Measurements from ENCODE around the gene RSAD2. TPM values are rescaled to one million over a fixed set of nuclear protein-coding genes. Genes with fewer than 3 reads are reported as not detected.

RSAD2 gene
- total and polyA plus RNA-seq, 9 of the 15 experiments (the other 6 are each of a cell fraction or from before 2014, with no cell fraction given): 0.15 to 1.4 (median 0.28) TPM

DNA sequence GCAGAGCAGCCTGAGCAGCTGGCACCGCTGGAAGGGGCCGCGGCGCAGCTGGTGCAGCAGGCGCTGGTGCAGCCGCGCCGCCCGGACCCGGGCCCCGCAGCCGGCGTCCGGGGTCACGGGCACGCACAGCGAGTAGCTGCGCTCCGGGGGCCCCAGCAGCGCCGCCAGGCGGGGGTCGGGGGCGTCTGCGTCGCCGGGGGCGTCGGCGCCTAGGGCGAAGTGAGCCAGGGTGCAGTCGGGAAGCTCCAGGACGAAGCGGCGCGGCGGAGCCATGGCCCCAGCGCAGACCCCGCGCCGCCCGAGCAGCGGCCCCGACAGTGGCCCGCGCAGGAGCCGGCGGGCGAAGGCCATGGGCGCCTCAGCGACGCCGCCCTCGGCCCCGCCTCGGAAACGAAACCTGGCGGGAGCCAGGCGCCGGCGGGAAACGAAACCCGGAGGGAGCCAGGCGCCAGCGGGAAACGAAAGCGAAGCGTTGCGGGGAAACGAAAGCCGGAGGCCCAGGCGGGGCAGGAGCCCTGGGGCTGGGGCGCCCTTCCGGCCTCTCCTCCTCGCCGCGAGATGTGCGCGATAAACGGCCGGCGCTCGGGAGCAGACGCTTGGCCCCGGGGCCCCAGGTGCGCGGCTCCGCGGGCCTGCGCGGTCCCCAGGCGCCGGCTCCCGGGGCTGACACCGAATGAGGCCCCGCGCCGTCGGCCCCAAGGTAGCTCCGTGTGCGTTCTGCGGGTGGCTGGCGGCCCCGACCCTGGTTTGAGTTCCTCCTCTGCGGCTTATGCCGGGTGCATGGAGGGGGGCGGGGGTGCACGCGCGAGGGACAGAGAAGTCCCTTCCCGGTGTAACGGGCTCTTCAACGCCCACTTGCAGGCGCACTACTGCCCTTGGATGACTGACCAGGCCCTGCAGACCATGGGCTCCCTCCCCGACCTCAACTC lies 12.0 kb upstream of the RSAD2 start, which contains the start of gene CMPK2 (continued):
- TF ChIP-seq, protein P1, sequence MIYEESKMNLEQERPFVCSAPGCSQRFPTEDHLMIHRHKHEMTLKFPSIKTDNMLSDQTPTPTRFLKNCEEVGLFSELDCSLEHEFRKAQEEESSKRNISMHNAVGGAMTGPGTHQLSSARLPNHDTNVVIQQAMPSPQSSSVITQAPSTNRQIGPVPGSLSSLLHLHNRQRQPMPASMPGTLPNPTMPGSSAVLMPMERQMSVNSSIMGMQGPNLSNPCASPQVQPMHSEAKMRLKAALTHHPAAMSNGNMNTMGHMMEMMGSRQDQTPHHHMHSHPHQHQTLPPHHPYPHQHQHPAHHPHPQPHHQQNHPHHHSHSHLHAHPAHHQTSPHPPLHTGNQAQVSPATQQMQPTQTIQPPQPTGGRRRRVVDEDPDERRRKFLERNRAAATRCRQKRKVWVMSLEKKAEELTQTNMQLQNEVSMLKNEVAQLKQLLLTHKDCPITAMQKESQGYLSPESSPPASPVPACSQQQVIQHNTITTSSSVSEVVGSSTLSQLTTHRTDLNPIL (CRISPR knock-in tag; IDR thresholded peaks at IDR 0.05): no peak
- TF ChIP-seq EP400 (IDR thresholded peaks at IDR 0.05) (no peak; the same call in 1 of the 2 replicates), ZNF583 (CRISPR knock-in tag; IDR thresholded peaks at IDR 0.05) (no peak), KLF10 (CRISPR knock-in tag; IDR thresholded peaks at IDR 0.05) (no peak), ZNF146 (CRISPR knock-in tag; IDR thresholded peaks at IDR 0.05; ENCODE audit: unreplicated experiment) (no peak), RBFOX2 (IDR thresholded peaks at IDR 0.05; ENCODE audit: low read depth, low read length) (peak; percentile 89), FOXA1 (IDR thresholded peaks at IDR 0.05; ENCODE audit: borderline replicate concordance) (no peak), PTBP1 (IDR thresholded peaks at IDR 0.05; ENCODE audit: low read depth, low read length) (no peak), GATAD2A (IDR thresholded peaks at IDR 0.05) (no peak), CBFA2T3 (IDR thresholded peaks at IDR 0.05) (peak; percentile 67), NR3C1 (CRISPR knock-in tag; IDR thresholded peaks at IDR 0.05) (peak; percentile 57; the same call in 1 of the 2 replicates), KAT2B (IDR thresholded peaks at IDR 0.05; ENCODE audit: low read depth, low read length) (no peak), ZNF347 (CRISPR knock-in tag; IDR thresholded peaks at IDR 0.05; ENCODE audit: low read depth) (no peak), KLF6 (CRISPR knock-in tag; IDR thresholded peaks at IDR 0.05; ENCODE audit: borderline replicate concordance) (no peak), ETS2 (tag; IDR thresholded peaks at IDR 0.05; ENCODE audit: borderline replicate concordance, poor library complexity, severe bottlenecking) (no peak)
- TF ChIP-seq, protein P2, sequence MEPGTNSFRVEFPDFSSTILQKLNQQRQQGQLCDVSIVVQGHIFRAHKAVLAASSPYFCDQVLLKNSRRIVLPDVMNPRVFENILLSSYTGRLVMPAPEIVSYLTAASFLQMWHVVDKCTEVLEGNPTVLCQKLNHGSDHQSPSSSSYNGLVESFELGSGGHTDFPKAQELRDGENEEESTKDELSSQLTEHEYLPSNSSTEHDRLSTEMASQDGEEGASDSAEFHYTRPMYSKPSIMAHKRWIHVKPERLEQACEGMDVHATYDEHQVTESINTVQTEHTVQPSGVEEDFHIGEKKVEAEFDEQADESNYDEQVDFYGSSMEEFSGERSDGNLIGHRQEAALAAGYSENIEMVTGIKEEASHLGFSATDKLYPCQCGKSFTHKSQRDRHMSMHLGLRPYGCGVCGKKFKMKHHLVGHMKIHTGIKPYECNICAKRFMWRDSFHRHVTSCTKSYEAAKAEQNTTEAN (CRISPR knock-in tag; IDR thresholded peaks at IDR 0.05): no peak
- TF ChIP-seq, protein P3, sequence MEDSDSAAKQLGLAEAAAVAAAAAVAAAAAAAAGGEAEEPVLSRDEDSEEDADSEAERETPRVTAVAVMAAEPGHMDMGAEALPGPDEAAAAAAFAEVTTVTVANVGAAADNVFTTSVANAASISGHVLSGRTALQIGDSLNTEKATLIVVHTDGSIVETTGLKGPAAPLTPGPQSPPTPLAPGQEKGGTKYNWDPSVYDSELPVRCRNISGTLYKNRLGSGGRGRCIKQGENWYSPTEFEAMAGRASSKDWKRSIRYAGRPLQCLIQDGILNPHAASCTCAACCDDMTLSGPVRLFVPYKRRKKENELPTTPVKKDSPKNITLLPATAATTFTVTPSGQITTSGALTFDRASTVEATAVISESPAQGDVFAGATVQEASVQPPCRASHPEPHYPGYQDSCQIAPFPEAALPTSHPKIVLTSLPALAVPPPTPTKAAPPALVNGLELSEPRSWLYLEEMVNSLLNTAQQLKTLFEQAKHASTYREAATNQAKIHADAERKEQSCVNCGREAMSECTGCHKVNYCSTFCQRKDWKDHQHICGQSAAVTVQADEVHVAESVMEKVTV (CRISPR knock-in tag; IDR thresholded peaks at IDR 0.05): no peak
- TF ChIP-seq, protein P4, sequence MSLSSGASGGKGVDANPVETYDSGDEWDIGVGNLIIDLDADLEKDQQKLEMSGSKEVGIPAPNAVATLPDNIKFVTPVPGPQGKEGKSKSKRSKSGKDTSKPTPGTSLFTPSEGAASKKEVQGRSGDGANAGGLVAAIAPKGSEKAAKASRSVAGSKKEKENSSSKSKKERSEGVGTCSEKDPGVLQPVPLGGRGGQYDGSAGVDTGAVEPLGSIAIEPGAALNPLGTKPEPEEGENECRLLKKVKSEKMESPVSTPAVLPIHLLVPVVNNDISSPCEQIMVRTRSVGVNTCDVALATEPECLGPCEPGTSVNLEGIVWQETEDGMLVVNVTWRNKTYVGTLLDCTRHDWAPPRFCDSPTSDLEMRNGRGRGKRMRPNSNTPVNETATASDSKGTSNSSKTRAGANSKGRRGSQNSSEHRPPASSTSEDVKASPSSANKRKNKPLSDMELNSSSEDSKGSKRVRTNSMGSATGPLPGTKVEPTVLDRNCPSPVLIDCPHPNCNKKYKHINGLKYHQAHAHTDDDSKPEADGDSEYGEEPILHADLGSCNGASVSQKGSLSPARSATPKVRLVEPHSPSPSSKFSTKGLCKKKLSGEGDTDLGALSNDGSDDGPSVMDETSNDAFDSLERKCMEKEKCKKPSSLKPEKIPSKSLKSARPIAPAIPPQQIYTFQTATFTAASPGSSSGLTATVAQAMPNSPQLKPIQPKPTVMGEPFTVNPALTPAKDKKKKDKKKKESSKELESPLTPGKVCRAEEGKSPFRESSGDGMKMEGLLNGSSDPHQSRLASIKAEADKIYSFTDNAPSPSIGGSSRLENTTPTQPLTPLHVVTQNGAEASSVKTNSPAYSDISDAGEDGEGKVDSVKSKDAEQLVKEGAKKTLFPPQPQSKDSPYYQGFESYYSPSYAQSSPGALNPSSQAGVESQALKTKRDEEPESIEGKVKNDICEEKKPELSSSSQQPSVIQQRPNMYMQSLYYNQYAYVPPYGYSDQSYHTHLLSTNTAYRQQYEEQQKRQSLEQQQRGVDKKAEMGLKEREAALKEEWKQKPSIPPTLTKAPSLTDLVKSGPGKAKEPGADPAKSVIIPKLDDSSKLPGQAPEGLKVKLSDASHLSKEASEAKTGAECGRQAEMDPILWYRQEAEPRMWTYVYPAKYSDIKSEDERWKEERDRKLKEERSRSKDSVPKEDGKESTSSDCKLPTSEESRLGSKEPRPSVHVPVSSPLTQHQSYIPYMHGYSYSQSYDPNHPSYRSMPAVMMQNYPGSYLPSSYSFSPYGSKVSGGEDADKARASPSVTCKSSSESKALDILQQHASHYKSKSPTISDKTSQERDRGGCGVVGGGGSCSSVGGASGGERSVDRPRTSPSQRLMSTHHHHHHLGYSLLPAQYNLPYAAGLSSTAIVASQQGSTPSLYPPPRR (CRISPR knock-in tag; IDR thresholded peaks at IDR 0.05; ENCODE audit: borderline replicate concordance): no peak
